Stimulated activated CD8-positive, alpha-beta memory T cell treated with anti-CD3 and anti-CD28 coated beads, Interleukin-2, amount 100 ng/mL, for 1 hour (primary cell): ENCODE results near the gene RAX.
"Not testable (repeated sequence)": the region's sequence is repeated elsewhere in the genome, so short reads cannot be mapped to it uniquely, and the experiment has no call there.

Experiments used
- DNase-seq, 2 donors: peaks; one replicate each; pipeline ENCODE4 v3.0.0-alpha.2; 2020; ENCODE audit warnings: low read depth in 2 of 2

The RAX gene

DNA sequence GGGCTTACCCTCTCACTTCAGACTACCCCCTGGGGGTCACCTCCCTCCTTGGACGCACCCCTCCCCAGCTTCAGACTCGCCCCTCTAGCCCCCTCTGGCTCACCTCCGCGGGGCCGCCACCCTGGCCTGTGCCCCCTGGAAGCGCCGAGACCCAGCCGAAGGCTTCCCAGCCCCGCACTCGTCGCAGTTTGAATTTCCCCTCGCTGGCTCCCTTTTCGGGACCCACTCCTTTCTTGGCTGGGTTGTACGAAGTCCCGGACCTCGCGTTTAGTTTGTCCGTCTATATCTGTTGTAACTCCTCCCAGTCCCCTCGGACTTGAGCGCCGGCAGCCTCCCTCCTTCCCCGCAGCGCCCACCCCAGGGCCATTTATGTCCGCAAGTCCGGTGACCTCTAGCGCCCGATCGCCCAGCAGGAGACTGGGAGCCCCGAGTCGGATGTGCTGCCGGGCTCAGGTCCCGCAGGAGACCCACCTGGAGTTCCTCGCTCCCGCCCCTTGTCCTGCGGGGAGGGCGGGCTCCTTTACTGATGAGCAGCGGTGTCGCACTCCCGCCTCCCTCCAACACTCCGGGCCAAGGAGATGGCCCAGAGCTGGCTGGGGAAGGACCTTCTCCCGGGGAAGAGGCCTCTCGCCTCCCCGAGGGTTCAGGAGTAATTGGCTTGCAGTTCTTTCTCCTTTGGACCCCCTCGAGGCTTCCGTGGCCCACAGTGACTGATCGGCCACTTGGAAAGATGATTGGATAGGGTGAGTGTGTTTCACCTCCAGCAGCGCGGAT is 692 bp upstream of the RAX start:
- DNase-seq: no peak

DNA sequence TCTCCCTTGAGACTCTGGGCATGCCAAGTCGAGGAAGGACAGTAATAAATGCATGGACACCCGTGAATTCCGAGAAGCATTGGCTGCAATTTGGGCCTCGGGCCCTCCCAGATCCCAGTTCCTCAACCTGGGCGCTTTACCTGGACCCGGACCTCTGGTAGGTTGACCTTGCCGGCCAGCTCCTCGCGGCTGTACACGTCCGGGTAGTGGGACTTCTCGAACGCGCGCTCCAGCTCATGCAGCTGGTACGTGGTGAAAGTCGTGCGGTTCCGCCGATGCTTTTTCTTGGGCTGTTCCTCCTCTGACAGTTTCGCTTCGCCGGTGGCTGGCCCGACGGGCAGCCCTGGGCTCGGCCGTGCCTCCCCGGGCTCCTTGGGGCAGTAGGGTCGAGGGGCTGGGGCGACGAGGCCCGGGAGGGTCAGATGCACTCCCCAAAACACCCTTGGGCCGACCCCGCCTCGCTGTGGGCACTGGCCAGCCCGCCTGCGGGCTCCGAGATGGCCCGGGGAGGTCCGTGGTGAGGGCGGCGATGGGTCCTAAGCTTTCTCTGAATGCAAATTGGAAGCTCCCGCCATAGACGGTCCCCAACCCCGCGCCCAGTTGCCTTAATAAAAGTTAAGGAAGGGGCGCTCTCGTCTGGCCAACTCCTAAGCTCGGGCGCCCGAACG is 899 bp downstream of the RAX start:
- no peak for DNase-seq

DNA sequence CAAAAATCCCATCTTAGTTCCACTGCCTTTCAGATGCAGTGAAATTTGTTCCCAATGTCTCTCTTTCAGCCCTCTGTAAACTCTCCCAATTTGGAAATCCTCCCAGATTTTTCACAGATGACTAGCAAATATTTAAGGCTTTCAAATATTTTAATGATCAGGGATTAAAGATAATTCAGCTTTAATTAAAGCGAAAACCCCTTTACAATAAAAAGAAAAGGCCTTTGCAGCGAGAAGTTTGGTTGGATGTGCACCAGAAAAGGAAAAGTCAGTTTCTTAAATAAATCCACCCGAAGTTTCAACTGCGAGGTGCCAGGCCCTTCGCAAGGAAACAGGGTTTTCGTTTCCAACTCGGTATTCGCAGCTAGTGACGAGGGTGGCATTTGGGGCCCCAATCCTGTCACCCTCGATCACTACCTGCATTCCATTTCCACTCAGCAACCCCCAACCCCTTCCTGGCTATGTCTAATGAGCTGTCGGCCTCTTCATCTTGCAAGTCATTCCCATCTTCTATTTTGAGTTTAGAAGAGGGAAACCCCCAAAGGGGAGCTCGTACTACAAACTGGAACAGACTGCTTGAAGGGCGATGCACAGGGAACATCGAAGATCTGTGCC is 1.5 kb downstream of the RAX start:
- no peak for DNase-seq

DNA sequence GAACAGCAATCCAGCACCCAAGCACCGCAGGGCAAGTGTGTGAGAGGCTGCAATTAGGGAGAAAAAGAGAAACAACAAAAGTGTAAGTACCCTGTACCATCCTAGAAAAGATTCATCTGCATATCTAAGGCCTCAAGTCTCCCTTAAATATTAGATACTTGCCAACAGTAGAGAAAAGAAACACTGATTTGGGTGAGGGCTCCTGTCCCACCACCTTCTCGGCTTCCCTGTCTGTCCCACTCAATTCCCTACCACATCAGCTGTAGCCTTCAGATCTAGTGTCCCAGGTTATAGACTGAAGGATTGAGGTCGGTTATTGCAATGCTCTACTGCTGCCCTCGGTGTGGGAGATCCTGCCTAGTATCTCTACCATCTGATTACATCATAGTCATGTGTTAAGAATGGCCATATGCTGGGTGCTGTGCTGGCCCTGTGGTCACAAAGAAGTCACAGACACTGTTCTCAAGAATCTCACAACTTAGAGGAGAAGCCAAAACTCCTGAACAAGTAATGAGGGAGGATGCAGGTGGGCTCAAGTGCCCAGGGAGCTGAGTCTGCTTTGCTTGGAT is 2.5 kb downstream of the RAX start:
- no peak for DNase-seq

DNA sequence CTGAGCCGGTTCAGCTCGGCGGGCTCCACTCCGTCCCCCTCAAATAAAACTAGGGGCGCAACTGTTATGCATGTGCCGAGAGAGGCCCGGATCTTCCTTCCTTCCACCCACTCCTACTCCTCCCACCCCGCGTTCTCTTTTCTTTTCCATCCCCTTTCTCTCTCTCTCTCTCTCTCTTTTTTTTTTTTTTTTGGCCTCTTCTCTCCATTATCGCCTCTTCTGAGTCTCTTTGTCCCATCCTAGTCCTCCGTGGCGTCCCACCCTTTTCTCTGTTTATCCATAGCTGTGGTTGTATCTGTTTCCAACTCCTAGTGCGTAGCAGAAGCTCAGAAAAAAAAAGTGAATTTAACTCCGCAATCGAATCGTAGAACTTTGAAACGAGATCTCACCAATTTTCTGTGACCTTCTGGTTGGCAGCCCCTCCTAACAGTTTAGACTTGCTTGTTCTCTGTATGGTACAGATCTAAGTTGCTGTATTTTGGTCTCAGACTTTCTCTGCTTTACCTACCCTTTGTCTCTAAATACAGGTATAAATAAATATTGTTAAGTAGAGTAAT is 3.6 kb downstream of the RAX start:
- DNase-seq: no peak

- no peak for DNase-seq
Observed at GRCh38 chr18:59268721-59269562, 4.3 kb downstream of the RAX start.

DNA sequence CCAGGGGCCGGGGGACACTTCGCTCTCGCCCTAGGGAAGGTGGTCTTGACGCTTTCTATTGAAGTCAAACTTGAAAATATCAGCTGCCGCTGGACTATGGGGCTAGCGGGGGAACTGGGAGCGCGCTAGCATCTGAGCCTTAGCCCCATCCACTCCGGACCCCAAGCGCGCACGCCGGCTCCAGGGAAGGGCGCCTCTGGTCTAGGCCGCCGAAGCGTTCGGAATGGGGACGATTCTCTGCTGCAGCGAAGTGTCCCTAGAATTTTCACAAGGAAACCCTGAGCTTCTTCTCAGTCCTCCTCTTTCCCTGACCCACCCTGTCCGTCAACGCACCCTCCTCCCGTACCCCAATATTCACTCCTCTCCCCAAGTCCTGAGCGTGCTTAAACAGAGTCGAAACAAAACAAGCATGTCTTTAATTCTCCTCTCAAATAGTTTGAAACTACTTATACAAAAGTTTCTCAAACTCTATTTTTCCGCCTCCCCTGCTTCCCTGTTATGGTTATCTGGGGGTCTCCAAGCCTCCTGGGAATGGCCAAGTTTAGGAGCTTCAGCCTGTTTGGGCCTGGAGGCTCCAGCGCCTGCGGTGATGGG is 5.0 kb downstream of the RAX start:
- no peak for DNase-seq

DNA sequence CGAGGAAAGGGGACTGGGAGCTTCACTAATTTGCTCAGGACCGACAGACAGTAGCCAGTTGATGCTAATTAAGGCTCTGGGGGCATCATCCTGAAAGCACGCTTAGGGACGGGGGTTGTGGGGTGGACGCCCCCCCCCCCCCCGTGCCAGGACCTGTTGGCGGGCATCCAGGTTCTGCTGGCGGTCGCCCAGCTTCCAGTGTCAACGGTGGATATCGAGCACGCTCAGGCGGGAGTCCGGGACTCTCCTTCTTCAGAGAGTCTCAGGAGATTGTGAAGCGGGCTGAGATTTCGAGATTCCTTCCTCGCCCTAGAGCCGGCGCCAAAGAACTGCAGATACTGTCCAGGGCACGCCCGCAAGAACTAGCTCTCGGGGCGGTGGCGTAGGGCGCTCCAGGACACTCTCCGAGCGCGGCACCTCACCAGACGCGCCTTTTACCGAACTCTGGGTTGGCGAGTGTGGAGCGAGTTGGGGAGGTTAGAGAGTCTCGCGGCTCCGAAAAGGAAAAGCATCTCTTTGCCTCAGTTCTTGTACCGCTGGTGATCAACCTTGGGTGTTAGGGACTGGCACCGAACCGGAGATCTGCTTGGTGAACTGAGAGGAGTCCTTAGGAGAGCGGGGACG is 5.6 kb downstream of the RAX start:
- DNase-seq: no peak

DNA sequence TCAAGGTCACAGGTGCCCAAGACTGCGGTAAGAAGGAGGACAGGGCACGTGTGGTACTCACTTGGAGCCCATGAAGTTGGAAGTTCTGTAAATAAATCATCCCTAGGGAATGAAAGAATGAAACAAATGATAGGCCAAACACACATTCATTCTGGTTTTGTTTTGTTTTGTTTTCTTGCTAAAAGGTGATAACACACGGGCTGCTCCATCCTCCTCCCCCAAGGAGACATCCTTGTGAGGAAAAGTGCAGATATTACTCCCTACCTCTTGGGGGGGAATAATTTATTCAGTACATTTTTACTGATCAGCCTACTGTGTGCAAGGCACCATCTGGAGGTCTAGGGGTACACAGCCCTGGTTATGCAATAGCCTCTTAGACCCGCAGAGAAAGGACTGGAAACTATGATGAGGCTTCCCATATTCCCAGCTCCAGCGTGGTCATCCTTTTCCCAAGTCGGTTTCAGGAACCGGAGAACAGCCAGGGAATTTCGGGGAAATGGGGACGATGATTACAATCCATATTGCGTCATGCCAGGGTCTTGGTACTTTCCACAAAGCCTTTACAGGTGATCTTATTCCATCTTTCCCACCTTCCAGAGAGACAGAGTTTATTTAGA is 6.3 kb downstream of the RAX start:
- DNase-seq: no peak

GRCh38 chr18:59266459-59266858 is 6.8 kb downstream of the RAX start:
- DNase-seq: no peak

DNA sequence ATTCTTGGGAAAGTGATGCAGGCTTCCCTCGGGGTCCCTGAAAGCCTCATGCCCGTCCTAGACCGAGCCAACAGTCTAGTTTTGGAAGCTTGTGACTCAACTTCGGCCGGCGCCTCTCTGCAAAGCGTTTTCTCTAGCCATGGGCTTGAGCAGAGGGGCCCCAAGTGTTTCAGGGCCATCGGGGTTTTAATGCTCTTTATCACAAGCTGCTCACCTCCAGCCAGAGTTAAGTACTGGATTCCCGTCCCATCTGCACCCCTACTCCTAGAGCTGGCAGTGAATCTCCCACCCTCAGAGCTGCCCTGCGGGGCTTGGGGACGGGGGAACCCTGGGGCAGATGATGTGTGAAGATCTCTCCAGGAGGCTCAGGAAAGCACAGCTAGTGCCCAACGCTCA is 7.3 kb downstream of the RAX start:
- no peak for DNase-seq

GRCh38 chr18:59265246-59265973 is 7.8 kb downstream of the RAX start:
- no peak for DNase-seq

DNA sequence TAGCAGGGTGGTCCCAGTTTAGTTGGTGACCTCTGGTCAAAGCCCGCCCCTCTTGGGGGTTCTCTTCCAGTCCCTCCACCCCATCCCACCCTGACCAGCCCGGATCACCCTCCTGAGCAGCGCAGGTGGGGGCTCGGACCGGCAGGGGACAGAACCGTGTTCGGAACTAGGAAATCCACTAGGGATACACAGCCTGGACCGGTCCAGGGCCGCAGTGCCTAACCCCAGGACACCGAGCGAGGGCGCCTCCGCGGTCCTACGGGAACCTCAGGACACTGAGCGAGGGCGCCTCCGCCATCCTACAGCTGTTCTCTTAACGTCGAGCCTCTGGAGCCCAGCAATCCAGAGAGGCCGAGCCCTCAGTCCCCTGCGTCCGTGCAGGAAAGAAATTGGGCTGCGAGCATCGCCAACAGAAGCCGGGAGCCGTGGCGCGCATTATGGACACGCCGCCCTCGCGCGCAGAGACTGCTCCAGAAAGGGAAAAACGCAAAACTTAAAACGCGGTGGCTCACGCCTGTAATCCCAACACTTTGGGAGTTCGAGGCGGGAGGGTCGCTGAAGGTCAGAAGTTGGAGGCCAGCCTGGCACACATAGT is 8.5 kb downstream of the RAX start:
- no peak for DNase-seq

DNA sequence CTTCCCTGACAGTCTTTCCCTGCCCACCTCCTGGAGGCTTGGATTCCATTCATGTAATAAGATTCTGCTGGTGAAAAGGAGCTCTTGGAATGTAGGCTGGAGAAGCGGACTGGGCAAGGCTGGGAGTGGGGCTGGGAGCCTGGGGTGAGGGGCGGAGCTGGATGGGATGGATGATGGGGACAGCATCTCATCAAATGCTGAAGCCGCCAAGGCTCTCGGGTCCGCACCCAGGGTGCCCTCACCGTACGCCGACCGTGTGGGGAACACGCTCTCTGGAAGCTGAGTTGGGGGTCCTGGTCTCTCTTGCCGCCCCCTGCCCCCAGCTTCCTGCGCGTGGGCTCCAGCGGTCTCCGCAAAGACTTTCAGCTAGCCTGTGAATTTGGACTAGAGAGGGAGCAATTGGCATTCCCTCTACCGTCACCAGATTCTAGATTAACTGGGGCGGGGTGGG is 9.1 kb downstream of the RAX start:
- no peak for DNase-seq

GRCh38 chr18:59263661-59264060 is 9.6 kb downstream of the RAX start:
- no peak for DNase-seq

DNA sequence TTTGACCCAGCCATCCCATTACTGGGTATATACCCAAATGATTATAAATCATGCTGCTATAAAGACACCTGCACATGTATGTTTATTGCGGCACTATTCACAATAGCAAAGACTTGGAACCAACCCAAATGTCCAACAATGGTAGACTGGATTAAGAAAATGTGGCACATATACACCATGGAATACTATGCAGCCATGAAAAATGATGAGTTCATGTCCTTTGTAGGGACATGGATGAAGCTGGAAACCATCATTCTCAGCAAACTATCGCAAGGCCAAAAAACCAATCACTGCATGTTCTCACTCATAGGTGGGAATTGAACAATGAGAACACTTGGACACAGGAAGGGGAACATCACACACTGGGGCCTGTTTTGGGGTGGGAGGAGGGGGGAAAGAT is 11.0 kb downstream of the RAX start:
- not testable (repeated sequence) for DNase-seq

GRCh38 chr18:59261842-59262241 is 11.4 kb downstream of the RAX start:
- not testable (repeated sequence) for DNase-seq

GRCh38 chr18:59255491-59255890 is 17.8 kb downstream of the RAX start:
- not testable (repeated sequence) for DNase-seq

GRCh38 chr18:59249199-59249774 is 24.0 kb downstream of the RAX start:
- DNase-seq: no peak
